ENCODE measurements around the gene RNASE7. TPM values are rescaled to one million over a fixed set of nuclear protein-coding genes. Genes with fewer than 3 reads are reported as not detected.

Gene RNASE7
- total RNA-seq, 2 donors from 2014 or later: 0.74 TPM; not detected in 1

DNA sequence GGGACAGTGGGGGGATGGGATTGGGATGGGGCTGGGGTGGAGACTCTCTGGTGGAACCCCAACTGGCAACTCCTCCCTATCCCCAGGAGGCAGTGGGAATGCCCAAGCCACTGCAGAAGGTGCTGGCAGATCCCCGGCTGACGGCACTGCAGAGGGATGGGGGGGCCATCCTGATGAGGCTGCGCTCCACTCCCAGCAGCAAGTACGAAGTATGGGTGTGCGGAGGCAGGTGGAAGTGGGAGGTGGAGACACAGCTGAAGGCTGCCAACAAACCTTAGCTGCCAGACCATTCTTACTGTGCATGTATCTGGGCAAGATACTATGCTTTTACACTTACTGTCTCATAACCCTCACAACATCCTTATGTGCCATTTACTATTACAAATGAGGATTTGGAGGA lies 36.1 kb downstream of the RNASE7 start:
- WGBS: 90% methylated on average over 5 of the region's 5 CpGs
- H3K36me3 ChIP-seq: peaks cover 0 to 4% of the 10 kb centered on the region in 2 donors

GRCh38 chr14:21078726-21079125 lies 36.6 kb downstream of the RNASE7 start:
- H3K27ac ChIP-seq: no peak overlapping the region
- 79% methylated on average over 10 of the region's 10 CpGs for WGBS
- H3K27me3 ChIP-seq (replicated peaks; ENCODE audit: insufficient read depth): no peaks in the 10 kb centered on the region
- H3K36me3 ChIP-seq: peaks cover 0 to 4% of the 10 kb centered on the region in 2 donors
- H3K4me3 ChIP-seq: no peak overlapping the region
- no peaks in the 10 kb centered on the region for H3K4me1 ChIP-seq (replicated peaks)
- no peak for TF ChIP-seq POLR2AphosphoS5 (IDR thresholded peaks at IDR 0.05)
- TF ChIP-seq POLR2A (IDR thresholded peaks at IDR 0.05): no peak
- TF ChIP-seq, protein P1, sequence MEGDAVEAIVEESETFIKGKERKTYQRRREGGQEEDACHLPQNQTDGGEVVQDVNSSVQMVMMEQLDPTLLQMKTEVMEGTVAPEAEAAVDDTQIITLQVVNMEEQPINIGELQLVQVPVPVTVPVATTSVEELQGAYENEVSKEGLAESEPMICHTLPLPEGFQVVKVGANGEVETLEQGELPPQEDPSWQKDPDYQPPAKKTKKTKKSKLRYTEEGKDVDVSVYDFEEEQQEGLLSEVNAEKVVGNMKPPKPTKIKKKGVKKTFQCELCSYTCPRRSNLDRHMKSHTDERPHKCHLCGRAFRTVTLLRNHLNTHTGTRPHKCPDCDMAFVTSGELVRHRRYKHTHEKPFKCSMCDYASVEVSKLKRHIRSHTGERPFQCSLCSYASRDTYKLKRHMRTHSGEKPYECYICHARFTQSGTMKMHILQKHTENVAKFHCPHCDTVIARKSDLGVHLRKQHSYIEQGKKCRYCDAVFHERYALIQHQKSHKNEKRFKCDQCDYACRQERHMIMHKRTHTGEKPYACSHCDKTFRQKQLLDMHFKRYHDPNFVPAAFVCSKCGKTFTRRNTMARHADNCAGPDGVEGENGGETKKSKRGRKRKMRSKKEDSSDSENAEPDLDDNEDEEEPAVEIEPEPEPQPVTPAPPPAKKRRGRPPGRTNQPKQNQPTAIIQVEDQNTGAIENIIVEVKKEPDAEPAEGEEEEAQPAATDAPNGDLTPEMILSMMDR (IDR thresholded peaks at IDR 0.05): no peak
- DNase-seq (ENCODE audit: low spot score): no peak
- H3K9me3 ChIP-seq: no peaks in the 10 kb centered on the region
- intact Hi-C loops (cut with DNase I): no loop called here

More for the DNA sequence above, 36.1 kb downstream of the RNASE7 start:
- H3K9me3 ChIP-seq: no peaks in the 10 kb centered on the region
- H3K4me1 ChIP-seq (replicated peaks): no peaks in the 10 kb centered on the region
- no peaks in the 10 kb centered on the region for H3K27me3 ChIP-seq (replicated peaks; ENCODE audit: insufficient read depth)
- no peak overlapping the region for H3K27ac ChIP-seq
- H3K4me3 ChIP-seq: no peak overlapping the region
- intact Hi-C loops (cut with DNase I): no loop called here
- no peak for DNase-seq (ENCODE audit: low spot score)
- TF ChIP-seq, protein P1 (IDR thresholded peaks at IDR 0.05): no peak
- TF ChIP-seq POLR2AphosphoS5 (IDR thresholded peaks at IDR 0.05) (no peak), POLR2A (IDR thresholded peaks at IDR 0.05) (no peak)

- Histone ChIP-seq H3K36me3 (peaks cover 0 to 4% of the 10 kb centered on the region in 2 donors), H3K9me3 (no peaks in the 10 kb centered on the region), H3K27ac (no peak overlapping the region), H3K27me3 (replicated peaks; ENCODE audit: insufficient read depth) (no peaks in the 10 kb centered on the region), H3K4me1 (replicated peaks) (no peaks in the 10 kb centered on the region), H3K4me3 (no peak overlapping the region)
- 91% methylated on average over 17 of the region's 30 CpGs for WGBS
- DNase-seq (ENCODE audit: low spot score): no peak
- TF ChIP-seq POLR2AphosphoS5 (IDR thresholded peaks at IDR 0.05) (no peak), POLR2A (IDR thresholded peaks at IDR 0.05) (no peak)
- TF ChIP-seq, protein P1 (IDR thresholded peaks at IDR 0.05): no peak
- intact Hi-C loops (cut with DNase I): no loop called here
Measured at GRCh38 chr14:21081521-21082142, 39.5 kb downstream of the RNASE7 start.

- peaks cover 0 to 3% of the 10 kb centered on the region in 2 donors for H3K36me3 ChIP-seq
- intact Hi-C loops (cut with DNase I): no loop called here
- no peak for DNase-seq (ENCODE audit: low spot score)
- no peaks in the 10 kb centered on the region for H3K9me3 ChIP-seq
- 69% methylated on average over 11 of the region's 11 CpGs for WGBS
- H3K27ac ChIP-seq: no peak overlapping the region
- H3K4me1 ChIP-seq (replicated peaks): no peaks in the 10 kb centered on the region
- no peak overlapping the region for H3K4me3 ChIP-seq
- TF ChIP-seq POLR2AphosphoS5 (IDR thresholded peaks at IDR 0.05) (no peak), POLR2A (IDR thresholded peaks at IDR 0.05) (no peak)
- TF ChIP-seq, protein P1 (IDR thresholded peaks at IDR 0.05): no peak
- H3K27me3 ChIP-seq (replicated peaks; ENCODE audit: insufficient read depth): no peaks in the 10 kb centered on the region
Measured at GRCh38 chr14:21083565-21084325, 41.6 kb downstream of the RNASE7 start.

All from prostate gland (tissue), 2 donors.